H54 (cell line): ENCODE results near the gene MARCHF10.

Source experiments
- DNase-seq: peaks from one replicate; pipeline ENCODE4 v3.0.0; 2011; ENCODE audit warnings: low spot score, mixed read lengths; ENCODE audit not compliant: insufficient read length
- FAIRE-seq: peaks from 3 replicates; lab custom pipeline; 2011; peaks lifted over from hg19 to GRCh38; lab: Jason Lieb, UNC
- POLR2A ChIP-seq: IDR thresholded peaks from 2 replicates; pipeline ENCODE4 v1.6.1; 2011; ENCODE audit warnings: low read depth, mild to moderate bottlenecking, low read length

Gene MARCHF10

DNA sequence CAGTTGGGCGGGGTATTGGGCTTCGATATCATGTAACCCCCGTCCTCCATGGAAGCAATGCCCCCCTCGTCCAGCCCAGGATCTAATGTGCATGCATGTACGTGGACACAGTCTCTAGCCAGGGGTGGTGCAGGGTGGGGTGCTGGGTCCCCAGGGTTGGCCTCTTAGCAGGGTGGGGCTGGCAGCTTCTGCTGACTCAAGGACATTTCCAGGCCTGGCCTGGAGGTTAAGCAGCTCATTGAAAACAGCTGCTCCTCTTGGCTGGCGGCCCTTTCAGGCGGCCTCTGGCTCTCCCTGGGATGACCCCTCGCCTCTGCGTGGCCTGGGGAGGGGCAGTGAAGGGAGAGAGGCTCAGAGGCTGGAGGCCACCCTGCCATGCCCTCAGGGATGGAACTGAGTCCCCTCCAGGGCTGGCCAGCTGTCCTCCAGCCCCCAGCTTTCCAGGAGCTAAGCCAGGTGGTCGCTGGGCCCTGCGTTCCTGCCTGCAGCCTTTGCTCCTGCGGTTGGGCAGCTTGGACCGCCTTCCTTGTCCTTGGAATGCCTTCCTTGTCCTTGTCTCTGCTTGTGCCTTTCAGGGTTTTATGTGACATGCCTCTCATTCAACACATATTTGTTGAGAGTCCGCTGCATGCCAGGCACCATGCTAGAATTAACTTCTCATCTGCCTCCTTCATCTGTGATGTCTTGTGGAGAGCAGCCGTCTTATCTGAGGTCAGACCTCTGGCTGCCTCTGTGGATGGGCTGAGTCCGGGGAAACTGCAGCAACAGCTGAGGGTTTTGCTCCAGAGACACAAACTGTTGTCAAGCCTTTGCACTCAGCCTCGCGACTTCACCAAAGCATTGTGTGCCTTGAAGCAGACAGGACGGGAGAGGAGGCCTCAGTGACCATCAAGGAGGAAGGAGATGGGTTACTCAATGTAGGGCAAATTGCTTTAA lies 154.0 kb downstream of the MARCHF10 start:
- no peak for FAIRE-seq
- DNase-seq = no peak
- TF ChIP-seq POLR2A = no peak

DNA sequence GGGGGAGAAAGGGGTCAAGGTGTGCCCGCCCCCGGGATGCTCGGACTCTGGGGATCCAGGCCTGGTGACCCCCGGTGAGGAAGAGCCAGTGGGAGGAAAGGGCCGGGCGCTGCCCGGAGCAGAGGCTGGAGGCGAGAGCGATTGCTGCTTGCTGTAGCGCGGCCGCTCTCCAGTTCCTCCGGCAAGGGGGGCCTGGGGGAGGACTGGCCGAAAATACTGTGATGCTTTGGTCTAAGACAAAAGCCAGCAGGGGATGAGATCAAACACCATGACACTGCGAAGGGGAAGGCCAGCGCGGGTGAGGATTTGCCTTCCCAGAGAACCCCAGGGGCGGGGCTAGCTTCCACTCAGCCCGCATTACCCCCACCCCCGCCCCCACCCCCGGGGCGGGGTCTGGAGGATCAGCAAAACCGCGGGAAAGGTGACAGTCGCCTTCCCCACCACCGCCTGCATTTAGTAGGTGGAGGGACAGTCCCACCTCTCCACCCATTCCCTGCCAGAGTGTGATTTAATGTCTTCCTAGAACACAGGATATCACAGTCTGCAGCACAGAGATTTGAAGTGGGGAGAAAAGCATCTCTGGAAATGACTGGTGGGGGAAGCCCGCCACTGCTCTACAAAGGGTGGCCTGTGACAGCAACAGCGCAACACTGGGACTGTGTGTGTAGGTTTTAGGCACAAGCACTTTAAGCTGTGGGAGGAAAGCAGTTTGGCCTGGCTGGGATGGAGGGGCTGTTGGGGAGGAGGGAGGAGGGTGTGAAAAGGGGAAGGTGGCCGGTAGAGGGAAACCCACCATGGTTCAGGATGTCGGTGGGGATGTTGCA lies 154.9 kb downstream of the MARCHF10 start:
- DNase-seq (peak; percentile 89), FAIRE-seq (no peak)
- TF ChIP-seq POLR2A = no peak; the same call in 1 of the 2 replicates

DNA sequence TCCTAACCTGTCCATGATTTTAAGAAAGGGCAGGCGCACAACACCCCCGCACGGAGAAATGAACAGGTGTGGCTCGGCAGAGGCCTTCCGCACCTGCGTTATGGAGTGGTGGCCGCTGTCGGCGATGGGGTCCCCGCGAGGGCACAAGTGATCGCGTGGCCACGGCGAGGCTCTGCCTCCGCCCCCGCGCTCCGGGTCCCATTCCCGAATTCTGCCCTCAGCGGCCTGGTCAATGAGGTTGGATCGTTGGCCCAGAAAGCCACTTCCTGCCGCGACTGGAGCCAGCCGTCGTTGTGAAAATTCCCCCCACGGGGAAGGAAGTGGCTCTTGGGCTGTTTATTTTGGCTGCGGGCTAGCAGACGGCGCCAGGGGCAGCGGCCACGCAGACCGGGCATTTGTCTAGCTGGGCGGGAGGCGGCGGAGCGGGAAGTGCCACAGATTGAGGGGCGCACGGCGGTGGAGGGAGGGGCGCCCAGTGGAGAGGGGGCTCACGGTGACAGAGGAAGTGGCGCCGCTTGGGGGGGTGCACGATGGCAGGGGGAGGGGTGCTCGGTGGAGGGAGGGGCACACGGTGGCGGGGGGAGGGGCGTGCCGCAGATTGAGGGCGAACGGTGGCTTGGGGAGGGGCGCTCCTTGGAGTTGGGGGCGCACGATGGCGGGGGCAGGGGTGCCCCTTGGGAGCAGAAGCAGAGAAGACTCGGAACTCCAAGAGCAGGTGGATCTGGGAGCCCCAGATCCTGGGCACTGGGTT lies 155.7 kb downstream of the MARCHF10 start:
- FAIRE-seq (no peak), DNase-seq (peak; percentile 92)
- peak; percentile 44 for TF ChIP-seq POLR2A
